ENCODE measurements around the gene HMBS. TPM values are rescaled to one million over a fixed set of nuclear protein-coding genes. Genes with fewer than 3 reads are reported as not detected.

Gene HMBS
- total and polyA plus RNA-seq, 4 donors = 10.5 to 224 (median 26.7) TPM

DNA sequence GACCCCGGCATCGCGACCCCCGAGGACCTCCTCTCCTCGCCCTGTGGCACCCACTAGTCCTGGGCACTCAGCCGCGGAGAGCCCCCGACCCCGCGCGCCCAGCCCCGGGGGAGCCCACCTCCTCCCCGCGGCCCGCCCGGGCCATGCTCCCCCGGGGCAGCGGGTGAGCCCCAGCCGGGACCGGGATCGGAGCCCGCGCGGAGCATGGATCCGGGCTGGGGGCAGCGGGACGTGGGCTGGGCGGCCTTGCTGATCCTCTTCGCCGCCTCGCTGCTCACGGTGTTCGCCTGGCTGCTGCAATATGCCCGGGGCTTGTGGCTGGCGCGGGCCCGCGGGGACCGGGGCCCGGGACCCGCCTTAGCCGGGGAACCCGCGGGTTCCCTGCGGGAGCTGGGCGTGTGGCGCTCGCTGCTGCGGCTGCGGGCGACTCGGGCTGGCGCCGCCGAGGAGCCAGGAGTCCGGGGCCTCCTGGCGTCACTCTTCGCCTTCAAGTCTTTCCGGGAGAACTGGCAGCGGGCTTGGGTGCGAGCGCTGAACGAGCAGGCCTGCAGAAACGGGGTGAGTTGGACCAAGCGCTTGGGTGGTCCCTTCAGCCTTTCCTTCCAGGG is 23.0 kb downstream of the HMBS start:
- TF ChIP-seq MAX (IDR thresholded peaks at IDR 0.05) (no peak), ZBTB33 (IDR thresholded peaks at IDR 0.05) (no peak), RAD21 (IDR thresholded peaks at IDR 0.05) (no peak), NR2F2 (IDR thresholded peaks at IDR 0.05) (no peak), YY1 (IDR thresholded peaks at IDR 0.05) (no peak), RXRA (IDR thresholded peaks at IDR 0.05) (no peak)
- Histone ChIP-seq H3K4me1 (ENCODE audit: control insufficient read depth in 4 of 4, insufficient read depth in 4 of 4, low read length in 3 of 4) (peaks cover 8 to 35% (median 24%) of the 10 kb centered on the region in 4 donors), H3K9ac (ENCODE audit: low read depth in 1 of 2, low read length in 2 of 2) (peak overlapping the region in 1 of 2 donors; percentile 65), H3K4me3 (ENCODE audit: low read depth in 1 of 3, low read length in 3 of 3) (peak overlapping the region; percentile 48 to 91 (median 78)), H3K27ac (ENCODE audit: low read depth in 1 of 2, low read length in 2 of 2) (peak overlapping the region; percentile 12 to 57), H3K36me3 (ENCODE audit: control insufficient read depth in 4 of 4, insufficient read depth in 3 of 4, low read depth in 1 of 4, low read length in 3 of 4) (peaks cover 3 to 22% (median 17%) of the 10 kb centered on the region in 4 donors), H3K9me3 (ENCODE audit: control insufficient read depth in 4 of 4, low read length in 3 of 4) (no peaks in the 10 kb centered on the region), H3K27me3 (ENCODE audit: control insufficient read depth in 4 of 4, insufficient read depth in 4 of 4, low read length in 3 of 4) (no peaks in the 10 kb centered on the region)
- no peak for DNase-seq (ENCODE audit: low spot score)
- WGBS = under 1% methylated on average over 65 of the region's 65 CpGs

DNA sequence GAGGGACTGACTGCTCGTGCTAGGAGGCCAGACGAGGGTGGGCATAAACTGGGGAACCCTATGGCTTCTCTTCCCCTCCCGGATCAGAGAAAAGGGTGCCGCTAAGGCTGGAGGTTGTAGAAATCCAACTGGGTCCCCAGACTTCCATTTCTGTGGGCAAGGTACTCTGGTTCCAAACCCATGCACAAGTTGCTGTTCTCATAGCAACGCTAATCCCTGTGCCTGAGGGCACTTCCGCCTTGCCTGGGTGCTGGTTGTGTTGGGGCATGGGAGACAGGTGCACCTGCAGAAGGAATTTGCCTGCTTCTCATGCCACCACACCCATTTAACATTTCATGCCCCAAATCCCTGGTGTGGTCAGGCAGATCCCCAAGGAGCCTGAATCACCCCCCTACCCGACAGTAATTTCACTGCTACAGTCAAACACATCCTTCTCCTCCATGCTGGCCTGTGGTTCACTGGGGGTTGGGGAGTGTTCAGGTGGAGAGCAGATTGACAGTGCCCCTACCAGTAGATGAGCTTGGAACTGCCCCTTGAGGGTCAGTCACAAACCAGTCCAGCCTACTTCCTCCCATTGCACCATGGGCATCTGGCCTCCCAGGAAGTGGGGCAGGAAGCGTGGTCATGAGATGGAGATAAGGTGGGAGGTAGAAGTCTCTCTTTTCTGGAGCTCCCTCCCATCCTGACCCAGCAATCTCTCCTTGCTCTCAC is 23.6 kb downstream of the HMBS start:
- Histone ChIP-seq H3K4me1 (ENCODE audit: control insufficient read depth in 4 of 4, insufficient read depth in 4 of 4, low read length in 3 of 4) (peaks cover 8 to 29% (median 22%) of the 10 kb centered on the region in 4 donors), H3K9me3 (ENCODE audit: control insufficient read depth in 4 of 4, low read length in 3 of 4) (no peaks in the 10 kb centered on the region), H3K9ac (ENCODE audit: low read depth in 1 of 2, low read length in 2 of 2) (peak overlapping the region in 1 of 2 donors; percentile 65), H3K27ac (ENCODE audit: low read depth in 1 of 2, low read length in 2 of 2) (peak overlapping the region; percentile 12 to 57), H3K4me3 (ENCODE audit: low read depth in 1 of 3, low read length in 3 of 3) (peak overlapping the region; percentile 48 to 91 (median 78)), H3K36me3 (ENCODE audit: control insufficient read depth in 4 of 4, insufficient read depth in 3 of 4, low read depth in 1 of 4, low read length in 3 of 4) (peaks cover 3 to 29% (median 18%) of the 10 kb centered on the region in 4 donors), H3K27me3 (ENCODE audit: control insufficient read depth in 4 of 4, insufficient read depth in 4 of 4, low read length in 3 of 4) (no peaks in the 10 kb centered on the region)
- WGBS = 15% methylated on average over 8 of the region's 8 CpGs
- TF ChIP-seq RAD21 (IDR thresholded peaks at IDR 0.05) = no peak
- no peak for TF ChIP-seq MAX (IDR thresholded peaks at IDR 0.05)
- no peak for TF ChIP-seq ZBTB33 (IDR thresholded peaks at IDR 0.05)
- no peak for TF ChIP-seq TAF1 (conservative IDR thresholded peaks at IDR 0.05)
- no peak for TF ChIP-seq EGR1 (IDR thresholded peaks at IDR 0.05; ENCODE audit: low read depth in 2 of 2)
- TF ChIP-seq, protein P1, sequence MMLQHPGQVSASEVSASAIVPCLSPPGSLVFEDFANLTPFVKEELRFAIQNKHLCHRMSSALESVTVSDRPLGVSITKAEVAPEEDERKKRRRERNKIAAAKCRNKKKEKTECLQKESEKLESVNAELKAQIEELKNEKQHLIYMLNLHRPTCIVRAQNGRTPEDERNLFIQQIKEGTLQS (IDR thresholded peaks at IDR 0.05) = no peak
- no peak for TF ChIP-seq FOXA1 (IDR thresholded peaks at IDR 0.05)
- no peak for TF ChIP-seq HNF4G (IDR thresholded peaks at IDR 0.05)
- TF ChIP-seq JUND (IDR thresholded peaks at IDR 0.05) = no peak
- no peak for DNase-seq (ENCODE audit: low spot score)

All from liver (tissue), 9 donors.